ENCODE measurements around the gene AGO4. TPM values are rescaled to one million over a fixed set of nuclear protein-coding genes. Genes with fewer than 3 reads are reported as not detected.

Gene AGO4
- total RNA-seq, 2 experiments from 2014 or later: 6.5 to 18.6 TPM

GRCh38 chr1:35850051-35850450 lies 42.2 kb downstream of the AGO4 start:
- Histone ChIP-seq H3K79me2 (ENCODE audit: insufficient read depth, low read depth, low read length) (no peaks in the 10 kb centered on the region), H3K36me3 (ENCODE audit: insufficient read depth, low read length) (peaks cover 4% of the 10 kb centered on the region; the same call in 1 of the 2 replicates), H3K9me3 (ENCODE audit: low read length) (no peaks in the 10 kb centered on the region), H3K4me2 (ENCODE audit: low read length) (no peak overlapping the region), H3K4me3 (ENCODE audit: low read depth, low read length, poor library complexity, severe bottlenecking) (no peak overlapping the region), H4K20me1 (ENCODE audit: insufficient read depth, low read length) (no peaks in the 10 kb centered on the region), H2AFZ (ENCODE audit: low read length) (no peak overlapping the region), H3K9me2 (ENCODE audit: insufficient read depth, low read length) (no peaks in the 10 kb centered on the region), H3K27ac (ENCODE audit: low read depth, low read length, poor library complexity, severe bottlenecking) (no peak overlapping the region), H3K4me1 (ENCODE audit: insufficient read depth, low read length, poor library complexity, severe bottlenecking) (no peaks in the 10 kb centered on the region)
- BruUV-seq (replicated peaks): no TSS peak
- POLR2A ChIA-PET: interaction anchor here (1.4 kb wide), 1 partner anchor 17 kb away, joined by 4 read pairs; no protein-coding TSS in a partner anchor
- CTCF ChIA-PET (ENCODE audit: unreplicated experiment): no interaction called here
- no peak for DNase-seq (ENCODE audit: low spot score)
- TF ChIP-seq EZH2phosphoT487 (IDR thresholded peaks at IDR 0.05; ENCODE audit: borderline replicate concordance, low read depth, low read length): no peak
- TF ChIP-seq CTCF (conservative IDR thresholded peaks at IDR 0.05; ENCODE audit: low read length): no peak
- intact Hi-C loops (cut with micrococcal nuclease; ENCODE audit: unreplicated experiment): no loop called here

GRCh38 chr1:35850716-35851115 lies 42.9 kb downstream of the AGO4 start:
- no peak for DNase-seq (ENCODE audit: low spot score)
- Histone ChIP-seq H3K4me3 (ENCODE audit: low read depth, low read length, poor library complexity, severe bottlenecking) (no peak overlapping the region), H3K4me1 (ENCODE audit: insufficient read depth, low read length, poor library complexity, severe bottlenecking) (no peaks in the 10 kb centered on the region), H3K4me2 (ENCODE audit: low read length) (no peak overlapping the region), H3K27ac (ENCODE audit: low read depth, low read length, poor library complexity, severe bottlenecking) (no peak overlapping the region), H3K9me3 (ENCODE audit: low read length) (no peaks in the 10 kb centered on the region), H4K20me1 (ENCODE audit: insufficient read depth, low read length) (no peaks in the 10 kb centered on the region), H3K36me3 (ENCODE audit: insufficient read depth, low read length) (peaks cover 4% of the 10 kb centered on the region; the same call in 1 of the 2 replicates), H3K9me2 (ENCODE audit: insufficient read depth, low read length) (no peaks in the 10 kb centered on the region), H2AFZ (ENCODE audit: low read length) (no peak overlapping the region), H3K79me2 (ENCODE audit: insufficient read depth, low read depth, low read length) (no peaks in the 10 kb centered on the region)
- CTCF ChIA-PET (ENCODE audit: unreplicated experiment): no interaction called here
- no peak for TF ChIP-seq EZH2phosphoT487 (IDR thresholded peaks at IDR 0.05; ENCODE audit: borderline replicate concordance, low read depth, low read length)
- TF ChIP-seq CTCF (conservative IDR thresholded peaks at IDR 0.05; ENCODE audit: low read length): no peak
- no TSS peak for BruUV-seq (replicated peaks)
- POLR2A ChIA-PET: interaction anchor here (0.7 to 1.4 kb wide), 3 partner anchors 10 to 31 kb away, joined by 3 to 4 read pairs (median 3); no protein-coding TSS in a partner anchor
- intact Hi-C loops (cut with micrococcal nuclease; ENCODE audit: unreplicated experiment): no loop called here

- no peak overlapping the region for H3K4me2 ChIP-seq (ENCODE audit: low read length)
- TF ChIP-seq CTCF (conservative IDR thresholded peaks at IDR 0.05; ENCODE audit: low read length) (no peak), EZH2phosphoT487 (IDR thresholded peaks at IDR 0.05; ENCODE audit: borderline replicate concordance, low read depth, low read length) (no peak)
- no peaks in the 10 kb centered on the region for H3K9me2 ChIP-seq (ENCODE audit: insufficient read depth, low read length)
- H4K20me1 ChIP-seq (ENCODE audit: insufficient read depth, low read length): no peaks in the 10 kb centered on the region
- intact Hi-C loops (cut with micrococcal nuclease; ENCODE audit: unreplicated experiment): no loop called here
- no peak overlapping the region for H3K27ac ChIP-seq (ENCODE audit: low read depth, low read length, poor library complexity, severe bottlenecking)
- no peak for DNase-seq (ENCODE audit: low spot score)
- H3K4me1 ChIP-seq (ENCODE audit: insufficient read depth, low read length, poor library complexity, severe bottlenecking): no peaks in the 10 kb centered on the region
- ChIA-PET POLR2A (interaction anchor here (0.7 to 1.4 kb wide), 3 partner anchors 9 to 31 kb away, joined by 3 to 4 read pairs (median 3); no protein-coding TSS in a partner anchor), CTCF (ENCODE audit: unreplicated experiment) (no interaction called here)
- H2AFZ ChIP-seq (ENCODE audit: low read length): no peak overlapping the region
- H3K4me3 ChIP-seq (ENCODE audit: low read depth, low read length, poor library complexity, severe bottlenecking): no peak overlapping the region
- BruUV-seq (replicated peaks): no TSS peak
- H3K9me3 ChIP-seq (ENCODE audit: low read length): no peaks in the 10 kb centered on the region
- H3K79me2 ChIP-seq (ENCODE audit: insufficient read depth, low read depth, low read length): no peaks in the 10 kb centered on the region
- peaks cover 4% of the 10 kb centered on the region; the same call in 1 of the 2 replicates for H3K36me3 ChIP-seq (ENCODE audit: insufficient read depth, low read length)
These were observed 43.5 kb downstream of the AGO4 start for GRCh38 chr1:35851132-35851869.

All from OCI-LY7 (cell line).